Activated CD4-positive, alpha-beta T cell treated with anti-CD3 and anti-CD28 coated beads, Interleukin-2, amount 10 ng/mL, durations not matched to agents 24 days and 14 days (primary cell): Measurements from ENCODE around the gene JPH2. TPM values are rescaled to one million over a fixed set of nuclear protein-coding genes. Genes with fewer than 3 reads are reported as not detected.
A peak's percentile ranks its signal among the peaks of the same experiment; 100 is the strongest.

Experiments used
- DNase-seq: peaks from one replicate; pipeline ENCODE4 v3.0.0; 2022
- H3K27ac Mint-ChIP-seq: one replicate; pipeline ENCODE4 v1.8.0; 2022; ENCODE audit warnings: mild to moderate bottlenecking, mixed read lengths
- H3K27me3 Mint-ChIP-seq: one replicate; pipeline ENCODE4 v1.8.0; 2022; ENCODE audit warnings: mixed read lengths
- H3K36me3 Mint-ChIP-seq: one replicate; pipeline ENCODE4 v1.8.0; 2022; ENCODE audit warnings: low read depth, mild to moderate bottlenecking, mixed read lengths
- H3K4me1 Mint-ChIP-seq: one replicate; pipeline ENCODE4 v1.8.0; 2021; ENCODE audit warnings: mixed read lengths
- H3K4me3 Mint-ChIP-seq: one replicate; pipeline ENCODE4 v1.8.0; 2022; ENCODE audit warnings: mild to moderate bottlenecking, moderate library complexity, mixed read lengths
- H3K9me3 Mint-ChIP-seq: one replicate; pipeline ENCODE4 v1.8.0; 2021; ENCODE audit warnings: mixed read lengths
- intact Hi-C: fragments of 100-400 bp; cut with micrococcal nuclease; formaldehyde crosslinking; loops from one replicate; pipeline ENCODE4 v1.15.1; 2023
- total RNA-seq: library from RNA; stranded (reverse); gene quantifications from 2 replicates; pipeline ENCODE4 v1.2.3, GENCODE V29; 2022

The JPH2 gene
- total RNA-seq, 1 donor from 2014 or later = 0.05 TPM

DNA sequence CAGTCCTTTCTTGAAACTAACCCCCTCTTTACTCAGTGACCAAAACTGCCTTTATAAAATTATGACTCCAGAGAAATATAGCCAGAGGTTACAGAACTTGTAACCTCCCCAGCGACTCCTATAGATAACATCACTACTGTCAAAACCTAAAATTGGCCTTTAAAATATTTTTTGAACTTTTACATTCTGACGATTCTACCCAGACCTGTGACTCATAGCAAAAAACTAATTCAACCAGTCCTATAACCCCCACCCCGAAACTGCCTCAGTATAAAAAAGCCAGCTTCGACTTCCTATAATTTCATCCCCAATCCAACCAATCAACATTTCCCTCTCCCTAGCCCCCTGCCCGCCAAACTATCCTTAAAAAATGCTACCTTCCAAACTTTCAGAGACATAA, 13.9 kb downstream of the JPH2 start:
- no peak overlapping the region for H3K27ac Mint-ChIP-seq
- no peaks in the 10 kb centered on the region for H3K36me3 Mint-ChIP-seq
- DNase-seq = no peak
- intact Hi-C loops = no loop called here
- no peaks in the 10 kb centered on the region for H3K4me1 Mint-ChIP-seq
- no peaks in the 10 kb centered on the region for H3K9me3 Mint-ChIP-seq
- peaks cover 39% of the 10 kb centered on the region for H3K27me3 Mint-ChIP-seq
- no peak overlapping the region for H3K4me3 Mint-ChIP-seq

DNA sequence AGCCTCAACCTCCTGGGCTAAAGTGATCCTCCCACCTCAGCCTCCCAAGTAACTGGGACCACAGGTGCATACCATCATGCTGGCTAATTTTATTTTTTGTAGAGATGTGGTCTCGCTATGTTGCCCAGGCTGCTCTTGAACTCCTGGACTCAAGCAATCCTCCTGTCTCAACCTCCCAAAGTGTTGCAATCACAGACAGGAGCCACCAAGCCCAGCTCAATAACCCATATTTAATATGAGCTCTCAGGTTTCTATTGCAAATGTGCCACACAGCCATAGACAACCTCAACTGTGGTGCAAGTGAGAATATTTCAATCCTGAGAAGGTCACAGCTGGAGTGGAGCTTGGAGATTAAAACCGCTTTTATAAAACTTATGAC, 14.4 kb downstream of the JPH2 start:
- no peak overlapping the region for H3K4me3 Mint-ChIP-seq
- H3K36me3 Mint-ChIP-seq = no peaks in the 10 kb centered on the region
- no peaks in the 10 kb centered on the region for H3K4me1 Mint-ChIP-seq
- H3K27me3 Mint-ChIP-seq = peaks cover 38% of the 10 kb centered on the region
- no peak for DNase-seq
- intact Hi-C loops = no loop called here
- no peak overlapping the region for H3K27ac Mint-ChIP-seq
- no peaks in the 10 kb centered on the region for H3K9me3 Mint-ChIP-seq

DNA sequence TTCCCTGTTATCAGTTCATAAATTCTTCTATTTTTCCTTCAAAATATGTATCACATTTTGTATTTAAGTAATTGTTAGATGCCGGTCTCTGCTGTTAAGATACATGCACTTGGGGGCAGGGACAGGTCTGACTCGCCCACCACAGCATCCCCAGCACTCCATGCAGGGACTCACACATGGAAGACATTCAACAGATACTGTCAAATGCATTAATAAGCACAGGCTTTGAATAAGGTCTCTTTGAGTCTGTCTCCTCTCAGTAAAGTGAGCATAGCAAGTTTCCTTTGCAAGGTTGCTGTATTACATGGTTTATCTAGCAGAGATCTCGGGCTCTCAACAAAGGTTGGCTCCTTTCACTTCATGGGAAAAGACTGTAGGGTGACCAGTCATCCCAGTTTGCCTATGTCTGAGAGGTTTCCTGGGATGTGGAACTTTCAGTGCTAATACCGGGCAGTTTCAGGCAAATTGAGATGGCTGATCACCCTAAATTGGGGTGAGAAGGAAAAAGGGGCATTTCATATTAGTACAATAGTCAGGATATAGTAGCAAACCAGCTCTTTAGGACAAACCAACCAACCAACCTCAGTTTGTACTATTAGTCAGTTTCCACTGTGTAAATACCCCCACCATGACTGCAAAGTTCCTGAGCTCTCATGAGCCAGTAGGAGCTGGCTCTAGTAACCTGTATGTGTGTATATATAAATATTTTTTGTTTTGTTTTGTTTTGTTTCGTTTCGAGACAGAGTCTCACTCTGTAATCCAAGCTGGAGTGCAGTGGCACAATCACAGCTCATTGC, 15.0 kb downstream of the JPH2 start:
- no peak for DNase-seq
- H3K4me1 Mint-ChIP-seq = no peaks in the 10 kb centered on the region
- intact Hi-C loops = no loop called here
- no peaks in the 10 kb centered on the region for H3K36me3 Mint-ChIP-seq
- H3K27ac Mint-ChIP-seq = no peak overlapping the region
- no peak overlapping the region for H3K4me3 Mint-ChIP-seq
- no peaks in the 10 kb centered on the region for H3K9me3 Mint-ChIP-seq
- H3K27me3 Mint-ChIP-seq = peaks cover 42% of the 10 kb centered on the region

DNA sequence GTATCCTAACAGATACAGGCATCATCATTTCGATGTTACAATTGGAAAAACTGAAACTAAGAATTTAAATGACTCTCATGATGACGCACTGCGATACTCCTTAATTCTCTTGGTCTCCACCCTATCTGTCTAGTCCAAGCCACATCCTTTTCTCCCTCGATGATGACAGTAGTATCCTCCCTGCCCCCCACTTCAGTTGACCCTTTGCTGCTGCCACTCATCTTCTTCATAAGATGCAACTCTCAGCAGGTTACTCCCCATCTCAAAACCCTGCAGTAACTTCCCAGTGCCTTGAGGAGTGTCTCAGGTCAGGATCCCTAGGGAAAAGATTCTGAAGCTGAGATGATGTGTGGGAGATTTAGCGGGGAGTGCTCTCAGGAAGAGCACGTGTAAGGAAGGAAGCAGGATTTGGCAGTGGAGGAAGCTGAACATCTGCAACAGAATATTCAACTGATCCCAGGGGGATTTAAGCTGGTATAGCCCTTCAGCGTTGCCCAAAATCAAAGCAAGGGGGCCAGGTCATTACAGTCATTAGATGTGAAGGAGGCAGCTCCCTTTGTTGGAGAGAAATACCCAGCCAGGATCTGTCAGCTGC, 16.1 kb downstream of the JPH2 start:
- Mint-ChIP-seq H3K27ac (no peak overlapping the region), H3K4me3 (no peak overlapping the region), H3K4me1 (no peaks in the 10 kb centered on the region), H3K27me3 (peaks cover 45% of the 10 kb centered on the region), H3K9me3 (no peaks in the 10 kb centered on the region), H3K36me3 (no peaks in the 10 kb centered on the region)
- DNase-seq = no peak
- intact Hi-C loops = no loop called here

DNA sequence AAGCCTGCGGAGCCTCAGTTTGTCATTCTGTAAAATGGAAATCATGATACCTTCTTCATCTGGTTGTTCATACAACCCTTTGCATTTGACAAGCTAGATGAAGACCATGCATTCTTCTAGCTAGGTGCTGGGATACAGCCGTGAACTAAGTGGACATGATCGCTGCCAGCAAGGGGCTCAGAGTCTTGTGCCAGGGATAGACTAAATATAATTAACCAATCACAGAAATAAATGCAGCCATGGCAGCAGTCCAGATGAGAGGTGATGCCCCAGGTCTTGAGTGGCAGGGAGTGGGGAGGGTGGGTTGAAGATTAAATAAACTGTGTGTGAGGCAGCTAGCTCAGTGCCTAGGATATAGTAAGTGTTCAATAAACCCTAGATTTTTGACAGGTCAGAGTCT, 19.3 kb downstream of the JPH2 start:
- intact Hi-C loops = no loop called here
- no peak for DNase-seq
- H3K9me3 Mint-ChIP-seq = no peaks in the 10 kb centered on the region
- peaks cover 54% of the 10 kb centered on the region for H3K27me3 Mint-ChIP-seq
- no peak overlapping the region for H3K27ac Mint-ChIP-seq
- no peak overlapping the region for H3K4me3 Mint-ChIP-seq
- no peaks in the 10 kb centered on the region for H3K4me1 Mint-ChIP-seq
- no peaks in the 10 kb centered on the region for H3K36me3 Mint-ChIP-seq

DNA sequence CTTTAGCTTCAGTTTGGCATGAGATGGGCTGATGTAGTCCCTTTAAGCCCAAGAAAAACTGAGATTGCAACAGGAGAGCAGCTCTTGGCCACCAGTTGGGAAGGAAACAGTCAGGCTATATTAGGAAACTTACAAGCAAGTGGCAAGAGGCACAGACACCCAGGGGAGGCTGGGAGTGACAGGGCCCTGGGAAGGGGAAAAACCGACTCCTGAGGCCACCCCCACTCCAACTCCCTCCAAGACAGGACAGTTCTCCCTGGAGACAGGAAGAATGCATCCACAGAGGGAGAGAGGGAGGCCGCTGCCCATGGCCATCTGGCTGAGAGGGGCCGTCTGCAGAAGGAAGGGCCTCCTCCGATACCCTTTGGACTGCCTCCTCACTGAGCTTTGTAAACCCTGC, 20.5 kb downstream of the JPH2 start:
- H3K27ac Mint-ChIP-seq = no peak overlapping the region
- intact Hi-C loops = no loop called here
- no peak for DNase-seq
- H3K4me1 Mint-ChIP-seq = no peaks in the 10 kb centered on the region
- no peak overlapping the region for H3K4me3 Mint-ChIP-seq
- no peaks in the 10 kb centered on the region for H3K36me3 Mint-ChIP-seq
- peaks cover 50% of the 10 kb centered on the region for H3K27me3 Mint-ChIP-seq
- H3K9me3 Mint-ChIP-seq = no peaks in the 10 kb centered on the region

DNA sequence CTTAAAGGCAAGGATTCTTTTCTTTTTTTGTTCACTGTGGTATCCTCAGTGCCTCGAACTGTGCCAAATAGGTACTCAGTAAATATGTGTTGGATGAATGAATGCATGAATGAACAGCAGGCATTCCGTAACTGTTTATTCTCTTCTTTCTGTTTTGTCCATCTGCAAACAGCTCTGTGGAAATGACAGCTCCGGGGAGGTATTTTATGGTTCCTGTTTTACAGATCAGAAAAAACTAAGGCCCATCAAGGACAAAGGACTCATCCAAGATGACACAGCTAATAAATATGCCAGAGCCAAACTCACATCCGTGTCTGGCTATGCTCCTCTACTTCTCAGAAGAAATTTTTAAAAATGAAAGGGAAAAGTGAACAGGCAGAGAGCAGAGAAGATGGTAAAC, 21.0 kb downstream of the JPH2 start:
- Mint-ChIP-seq H3K4me3 (no peak overlapping the region), H3K9me3 (no peaks in the 10 kb centered on the region), H3K36me3 (no peaks in the 10 kb centered on the region), H3K27me3 (peaks cover 48% of the 10 kb centered on the region), H3K4me1 (no peaks in the 10 kb centered on the region), H3K27ac (no peak overlapping the region)
- DNase-seq = no peak
- intact Hi-C loops = no loop called here

DNA sequence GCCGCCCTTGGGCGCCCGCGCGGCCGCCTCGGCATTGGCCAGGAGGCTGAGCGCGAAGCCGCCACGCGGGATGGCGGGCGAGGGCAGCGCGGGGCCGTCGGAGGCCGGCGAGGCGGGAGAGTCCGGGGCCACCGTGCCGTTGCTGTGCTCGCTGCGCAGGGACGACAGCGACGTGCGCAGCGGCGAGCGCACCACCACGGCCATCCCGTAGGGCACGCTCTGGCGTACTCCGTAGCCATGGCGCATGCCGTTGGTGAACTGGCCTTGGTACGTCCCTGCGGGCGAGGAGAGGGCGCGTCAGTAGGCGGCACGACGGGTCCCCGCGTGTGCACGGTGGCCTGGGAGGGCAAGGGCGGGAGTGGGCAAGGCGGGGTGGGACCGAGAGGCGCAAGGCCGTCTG, 26.9 kb downstream of the JPH2 start:
- Mint-ChIP-seq H3K9me3 (peaks cover 5% of the 10 kb centered on the region), H3K27ac (no peak overlapping the region), H3K27me3 (peaks cover 25% of the 10 kb centered on the region), H3K36me3 (no peaks in the 10 kb centered on the region), H3K4me3 (no peak overlapping the region), H3K4me1 (no peaks in the 10 kb centered on the region)
- no peak for DNase-seq
- intact Hi-C loops = no loop called here

DNA sequence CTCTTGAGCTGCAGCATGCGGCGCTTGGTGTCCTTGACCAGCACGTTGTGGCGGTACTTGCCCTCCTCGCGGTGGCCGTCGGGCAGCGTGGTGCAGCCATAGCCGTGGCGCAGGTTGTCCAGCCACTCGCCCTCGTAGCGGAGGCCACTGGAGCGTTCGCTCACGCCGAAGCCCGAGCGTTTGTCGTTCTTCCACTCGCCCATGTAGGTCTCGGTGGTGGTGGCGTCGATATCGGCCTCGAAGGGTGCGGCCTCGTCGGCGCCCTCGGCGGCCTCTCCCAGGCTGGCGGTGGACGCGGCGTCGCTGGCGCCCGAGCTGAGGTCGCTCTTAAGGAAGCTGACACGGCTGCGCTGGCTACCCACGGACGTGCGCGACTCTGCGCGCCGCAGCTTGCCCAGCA, 27.3 kb downstream of the JPH2 start:
- intact Hi-C loops = no loop called here
- Mint-ChIP-seq H3K4me1 (no peaks in the 10 kb centered on the region), H3K9me3 (peaks cover 5% of the 10 kb centered on the region), H3K27ac (no peak overlapping the region), H3K36me3 (no peaks in the 10 kb centered on the region), H3K27me3 (peaks cover 25% of the 10 kb centered on the region), H3K4me3 (no peak overlapping the region)
- no peak for DNase-seq

DNA sequence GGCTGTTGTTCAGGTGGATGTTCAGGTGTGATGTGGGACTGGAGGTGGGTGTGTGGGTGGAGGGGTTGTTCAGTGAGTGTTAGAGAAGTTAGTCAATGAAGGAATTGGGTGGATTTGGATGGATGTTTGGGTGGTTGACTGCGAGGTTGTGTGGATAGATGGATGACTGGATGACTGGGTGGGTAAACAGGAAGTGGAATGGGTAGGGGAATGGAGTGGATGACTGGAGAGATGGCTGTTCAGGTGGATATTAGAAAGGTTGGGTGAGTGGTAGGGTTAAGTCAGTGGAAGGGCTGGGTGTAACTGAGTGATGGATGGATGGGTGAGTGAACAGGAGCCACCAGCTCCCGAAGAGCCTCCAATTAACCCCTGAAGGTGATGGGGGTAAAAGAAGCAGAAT, 27.9 kb downstream of the JPH2 start:
- no peaks in the 10 kb centered on the region for H3K4me1 Mint-ChIP-seq
- H3K27ac Mint-ChIP-seq = no peak overlapping the region
- intact Hi-C loops = no loop called here
- DNase-seq = no peak
- H3K9me3 Mint-ChIP-seq = peaks cover 5% of the 10 kb centered on the region
- no peak overlapping the region for H3K4me3 Mint-ChIP-seq
- no peaks in the 10 kb centered on the region for H3K36me3 Mint-ChIP-seq
- peaks cover 22% of the 10 kb centered on the region for H3K27me3 Mint-ChIP-seq

DNA sequence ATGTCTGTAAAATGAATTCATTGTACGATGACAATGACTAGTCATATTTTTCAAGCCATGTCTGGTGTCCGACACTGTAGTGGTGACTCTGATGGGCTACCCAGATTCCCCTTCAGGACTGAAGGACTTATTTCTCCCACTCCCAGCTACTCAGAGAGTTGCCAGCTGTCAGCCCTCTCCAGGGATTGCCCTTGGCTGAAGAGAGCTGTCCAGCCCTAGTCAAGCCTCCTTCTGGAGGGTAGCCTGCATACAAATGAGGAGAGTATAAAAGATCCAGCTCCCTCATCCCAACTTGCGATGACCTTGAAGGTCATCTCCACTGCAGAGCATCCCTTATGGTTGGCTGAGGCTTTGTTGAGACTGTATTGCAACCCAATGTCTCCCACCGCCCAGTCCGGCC, 29.9 kb downstream of the JPH2 start:
- peaks cover 5% of the 10 kb centered on the region for H3K9me3 Mint-ChIP-seq
- no peak overlapping the region for H3K4me3 Mint-ChIP-seq
- H3K36me3 Mint-ChIP-seq = no peaks in the 10 kb centered on the region
- H3K27ac Mint-ChIP-seq = no peak overlapping the region
- intact Hi-C loops = no loop called here
- H3K27me3 Mint-ChIP-seq = peaks cover 13% of the 10 kb centered on the region
- H3K4me1 Mint-ChIP-seq = peaks cover 11% of the 10 kb centered on the region
- no peak for DNase-seq

DNA sequence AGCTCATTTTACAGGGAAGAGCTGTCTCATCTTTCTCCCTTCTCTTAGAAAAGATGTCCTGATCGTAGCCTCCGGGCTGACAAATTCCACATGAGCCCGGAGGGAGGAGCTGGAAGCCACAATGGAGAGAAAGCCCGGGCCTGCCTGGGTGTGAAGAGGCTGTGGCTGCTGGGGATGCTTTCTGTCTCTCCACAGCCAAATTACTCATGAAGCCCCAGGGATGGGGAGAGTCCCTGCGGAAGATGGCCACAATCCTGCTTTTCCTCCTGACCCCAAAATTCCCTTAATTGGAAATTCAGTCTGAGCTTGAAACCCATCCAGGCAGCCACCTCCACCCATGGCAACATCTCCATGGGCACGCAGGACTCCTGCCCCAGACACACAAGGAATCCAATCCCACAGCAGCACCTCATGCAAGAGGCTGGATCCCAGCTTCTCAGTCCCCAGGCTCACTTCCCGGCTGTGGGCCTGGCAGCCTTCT, 32.4 kb downstream of the JPH2 start:
- H3K27me3 Mint-ChIP-seq = peaks cover 12% of the 10 kb centered on the region
- no peak for DNase-seq
- intact Hi-C loops = no loop called here
- H3K36me3 Mint-ChIP-seq = no peaks in the 10 kb centered on the region
- H3K4me3 Mint-ChIP-seq = no peak overlapping the region
- H3K4me1 Mint-ChIP-seq = peaks cover 11% of the 10 kb centered on the region
- peaks cover 5% of the 10 kb centered on the region for H3K9me3 Mint-ChIP-seq
- no peak overlapping the region for H3K27ac Mint-ChIP-seq

DNA sequence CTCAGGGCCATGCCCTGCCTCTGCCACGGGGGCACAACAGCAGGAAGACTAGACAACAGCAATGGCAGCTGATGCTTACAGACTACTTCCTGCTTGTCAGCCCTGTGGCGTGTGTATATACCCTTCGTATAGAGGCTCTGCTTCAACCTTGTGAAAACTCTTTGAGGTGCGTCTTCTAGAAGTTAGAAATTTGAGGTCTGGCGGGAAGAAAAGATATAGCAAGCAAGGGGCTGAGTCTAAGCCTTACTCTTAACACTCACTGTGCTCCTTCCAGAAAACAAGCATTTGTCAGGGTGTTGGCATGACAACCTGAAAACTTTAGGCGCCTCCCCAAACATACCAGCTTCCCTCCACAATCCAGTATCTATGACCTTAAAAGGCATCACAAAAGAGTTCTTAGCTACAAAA, 33.3 kb downstream of the JPH2 start:
- Mint-ChIP-seq H3K36me3 (no peaks in the 10 kb centered on the region), H3K9me3 (no peaks in the 10 kb centered on the region), H3K27me3 (peaks cover 7% of the 10 kb centered on the region), H3K27ac (no peak overlapping the region), H3K4me3 (no peak overlapping the region), H3K4me1 (peaks cover 11% of the 10 kb centered on the region)
- DNase-seq = peak; percentile 68
- intact Hi-C loops = no loop called here

DNA sequence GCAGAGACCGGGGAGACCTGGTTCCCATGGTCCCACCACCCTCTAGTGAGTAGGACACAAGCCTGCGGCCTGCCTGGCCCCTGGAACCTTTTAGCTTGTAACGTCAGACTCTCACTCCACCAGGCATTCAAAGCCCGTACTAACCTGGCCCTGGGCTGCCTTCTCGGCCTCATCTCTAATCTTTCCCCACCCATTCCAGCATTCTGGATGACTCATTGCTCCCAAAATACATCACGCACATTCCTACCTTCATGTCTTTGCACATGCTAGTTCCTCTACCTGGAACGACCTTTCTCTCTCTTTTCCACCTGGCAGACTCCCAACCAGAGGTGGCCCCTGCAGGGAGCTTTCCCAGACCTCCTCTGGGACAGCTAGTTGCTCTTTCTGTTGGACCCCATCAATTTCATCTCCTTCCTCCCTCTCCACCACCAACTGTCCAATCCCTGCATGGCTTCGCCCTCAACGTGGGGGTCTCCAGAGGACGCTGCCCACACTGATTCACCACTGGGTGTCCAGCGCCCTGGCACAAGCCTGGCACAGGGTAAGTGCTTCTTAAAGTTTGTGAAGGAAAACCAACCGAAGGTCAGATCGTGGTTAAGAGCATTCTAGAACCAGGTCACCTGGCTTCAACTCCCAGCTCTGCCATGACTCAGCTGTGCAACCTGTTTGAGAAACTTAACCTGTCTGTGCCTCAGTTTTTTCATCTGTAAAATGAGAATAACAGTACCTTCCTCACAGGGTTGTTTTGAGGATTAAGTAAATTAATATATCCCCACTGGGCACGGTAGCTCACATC, 35.2 kb downstream of the JPH2 start:
- no peaks in the 10 kb centered on the region for H3K9me3 Mint-ChIP-seq
- no peak overlapping the region for H3K4me3 Mint-ChIP-seq
- H3K27me3 Mint-ChIP-seq = peaks cover 5% of the 10 kb centered on the region
- H3K4me1 Mint-ChIP-seq = peaks cover 11% of the 10 kb centered on the region
- intact Hi-C loops = no loop called here
- no peak for DNase-seq
- H3K36me3 Mint-ChIP-seq = no peaks in the 10 kb centered on the region
- no peak overlapping the region for H3K27ac Mint-ChIP-seq
